ENCODE data around the gene CORO2B.
A peak's percentile ranks its signal among the peaks of the same experiment; 100 is the strongest.

The CORO2B gene

GRCh38 chr15:68559345-68560310, 19.2 kb upstream of the CORO2B start:
- peak; percentile 92 for TF ChIP-seq CTCF (IDR thresholded peaks at IDR 0.05; ENCODE audit: insufficient read depth, low read depth, low read length, missing control alignments)
- DNase-seq (ENCODE audit: low read depth): peak; percentile 68
- H3K4me3 ChIP-seq (ENCODE audit: low read depth, low read length): no peak overlapping the region

GRCh38 chr15:68560501-68561113, 18.2 kb upstream of the CORO2B start:
- H3K4me3 ChIP-seq (ENCODE audit: low read depth, low read length): no peak overlapping the region
- TF ChIP-seq CTCF (IDR thresholded peaks at IDR 0.05; ENCODE audit: insufficient read depth, low read depth, low read length, missing control alignments): no peak
- DNase-seq (ENCODE audit: low read depth): no peak

- no peak overlapping the region for H3K4me3 ChIP-seq (ENCODE audit: low read depth, low read length)
- TF ChIP-seq CTCF (IDR thresholded peaks at IDR 0.05; ENCODE audit: insufficient read depth, low read depth, low read length, missing control alignments): no peak
- no peak for DNase-seq (ENCODE audit: low read depth)
Measured at GRCh38 chr15:68561171-68561900, 17.5 kb upstream of the CORO2B start.

GRCh38 chr15:68561901-68562300, 16.9 kb upstream of the CORO2B start:
- no peak for TF ChIP-seq CTCF (IDR thresholded peaks at IDR 0.05; ENCODE audit: insufficient read depth, low read depth, low read length, missing control alignments)
- H3K4me3 ChIP-seq (ENCODE audit: low read depth, low read length): no peak overlapping the region
- DNase-seq (ENCODE audit: low read depth): no peak

DNA sequence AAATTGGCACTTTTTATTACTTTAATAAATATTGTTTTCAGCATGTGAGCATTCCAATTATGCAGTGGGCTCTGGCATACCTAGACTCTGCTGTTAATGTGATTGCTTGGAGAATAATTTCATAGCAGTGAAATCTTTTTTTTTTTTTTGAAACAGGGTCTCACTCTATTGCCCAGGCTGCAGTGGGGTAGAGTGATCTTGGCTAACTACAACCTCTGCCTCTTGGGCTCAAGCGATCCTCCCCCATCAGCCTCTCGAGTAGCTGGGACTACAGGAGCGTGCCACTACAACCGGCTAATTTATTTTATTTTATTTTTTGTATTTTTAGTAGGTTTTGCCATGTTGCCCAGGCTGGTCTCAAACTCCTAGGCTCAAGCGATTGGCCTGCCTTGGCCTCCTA, 14.6 kb upstream of the CORO2B start:
- no peak for TF ChIP-seq CTCF (IDR thresholded peaks at IDR 0.05; ENCODE audit: insufficient read depth, low read depth, low read length, missing control alignments)
- DNase-seq (ENCODE audit: low read depth): no peak
- H3K4me3 ChIP-seq (ENCODE audit: low read depth, low read length): no peak overlapping the region

DNA sequence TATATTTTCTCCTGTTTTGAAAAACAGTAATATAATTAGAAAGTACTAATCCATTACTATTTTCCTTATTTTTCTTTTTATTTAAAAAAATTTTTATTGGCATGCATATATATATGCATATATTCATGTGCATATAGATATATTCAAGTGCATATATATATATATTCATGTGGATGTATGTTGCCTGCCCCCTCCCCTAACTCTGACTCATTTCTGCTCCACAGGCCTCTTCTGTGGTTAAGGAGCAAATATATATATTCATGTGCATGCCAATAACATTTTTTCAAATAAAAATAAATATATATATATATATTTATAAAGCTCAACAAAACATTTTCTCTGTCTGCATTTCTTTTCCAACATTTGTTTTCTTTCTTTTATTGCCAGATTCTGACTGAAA, 13.6 kb upstream of the CORO2B start:
- no peak for TF ChIP-seq CTCF (IDR thresholded peaks at IDR 0.05; ENCODE audit: insufficient read depth, low read depth, low read length, missing control alignments)
- H3K4me3 ChIP-seq (ENCODE audit: low read depth, low read length): no peak overlapping the region
- no peak for DNase-seq (ENCODE audit: low read depth)

Measured in GM12865 (cell line).